ENCODE results near the gene ANKRD52. TPM values are rescaled to one million over a fixed set of nuclear protein-coding genes. Genes with fewer than 3 reads are reported as not detected.
A peak's percentile ranks its signal among the peaks of the same experiment; 100 is the strongest.

Gene ANKRD52
- total and polyA plus RNA-seq, 9 of the 15 experiments (the other 6 are each of a cell fraction or from before 2014, with no cell fraction given): 0.52 to 46.8 (median 7.9) TPM

- no peak for TF ChIP-seq LCOR (CRISPR knock-in tag; IDR thresholded peaks at IDR 0.05)
- no peak for TF ChIP-seq FOS (IDR thresholded peaks at IDR 0.05; ENCODE audit: extremely low read depth, insufficient read length)
- TF ChIP-seq GATA2 (CRISPR knock-in tag; IDR thresholded peaks at IDR 0.05): no peak
- 0 out of 2 replicates have a peak, but pooled peaks have one; percentile 7 for TF ChIP-seq ZBTB7A (IDR thresholded peaks at IDR 0.05; ENCODE audit: borderline replicate concordance, control insufficient read depth, low read depth, low read length)
- TF ChIP-seq CHD7 (IDR thresholded peaks at IDR 0.05; ENCODE audit: low read depth, low read length): no peak
- TF ChIP-seq ARID4B (CRISPR knock-in tag; IDR thresholded peaks at IDR 0.05): peak; percentile 58; the same call in 1 of the 2 replicates
- no peak for TF ChIP-seq SP2 (IDR thresholded peaks at IDR 0.05; ENCODE audit: extremely low read depth, low read depth, low read length, poor library complexity, severe bottlenecking)
- TF ChIP-seq ZSCAN32 (CRISPR knock-in tag; IDR thresholded peaks at IDR 0.05): peak; percentile 13; the same call in 1 of the 2 replicates
- no peak for TF ChIP-seq PML (IDR thresholded peaks at IDR 0.05; ENCODE audit: low read length)
- no peak for TF ChIP-seq RBM14 (IDR thresholded peaks at IDR 0.05; ENCODE audit: borderline replicate concordance, insufficient read depth, low read depth, low read length)
- TF ChIP-seq ZNF253 (CRISPR knock-in tag; conservative IDR thresholded peaks at IDR 0.05): no peak
- no peak for TF ChIP-seq KDM2B (CRISPR knock-in tag; IDR thresholded peaks at IDR 0.05)
- TF ChIP-seq ZNF197 (CRISPR knock-in tag; IDR thresholded peaks at IDR 0.05; ENCODE audit: low read depth): no peak
- TF ChIP-seq ZBTB17 (CRISPR knock-in tag; IDR thresholded peaks at IDR 0.05): no peak
Measured at GRCh38 chr12:56188778-56189098, 69.4 kb downstream of the ANKRD52 start (continued).

Data from K562 (cell line).